ENCODE measurements around the gene SLC35E3. TPM values are rescaled to one million over a fixed set of nuclear protein-coding genes. Genes with fewer than 3 reads are reported as not detected.

The SLC35E3 gene
- total RNA-seq: 6.2 TPM
- long read RNA-seq, full-length matches to known transcripts: 19 of 22 reads
- long read RNA-seq, partial matches to known transcripts: 1 of 22 reads
- long read RNA-seq, other reads (novel, unspliced or antisense): 2 of 22 reads

DNA sequence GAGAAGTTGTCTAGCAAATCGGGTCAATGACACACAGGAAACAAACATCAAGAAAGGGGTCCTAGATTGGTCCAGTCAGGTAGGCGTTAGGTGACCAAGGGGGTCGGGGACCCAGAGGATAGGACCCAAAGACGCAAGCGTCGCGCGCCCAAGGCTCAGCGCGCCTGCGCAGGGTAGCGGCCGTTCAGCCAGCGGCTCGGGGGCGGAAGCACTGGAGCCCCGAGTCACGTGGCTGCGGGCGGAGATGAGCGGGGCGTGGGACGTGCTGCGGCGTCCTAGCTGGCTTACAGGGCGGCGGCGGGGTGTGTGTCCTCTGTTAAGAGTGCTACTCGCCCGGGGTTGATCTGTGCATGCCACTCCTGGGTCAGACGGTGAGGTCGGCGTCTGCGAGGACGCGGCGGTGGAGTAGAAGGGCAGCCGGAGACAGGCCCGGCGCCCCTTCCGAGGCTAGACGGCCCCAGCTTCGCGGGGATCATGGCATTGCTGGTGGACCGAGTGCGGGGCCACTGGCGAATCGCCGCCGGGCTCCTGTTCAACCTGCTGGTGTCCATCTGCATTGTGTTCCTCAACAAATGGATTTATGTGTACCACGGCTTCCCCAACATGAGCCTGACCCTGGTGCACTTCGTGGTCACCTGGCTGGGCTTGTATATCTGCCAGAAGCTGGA is at the start of gene SLC35E3:
Gene SLC35E3, plus strand, starts transcription at position 273 of the 668 bp plus-strand sequence. Its CDS starts 202 bp downstream, at position 475.
- intact Hi-C loops (cut with DNase I): loop anchor here (2.0 kb wide), 1 partner anchor 63 kb away; the partner anchor contains the start of gene MDM2
- DNase-seq (ENCODE audit: low spot score): peak; percentile 98

DNA sequence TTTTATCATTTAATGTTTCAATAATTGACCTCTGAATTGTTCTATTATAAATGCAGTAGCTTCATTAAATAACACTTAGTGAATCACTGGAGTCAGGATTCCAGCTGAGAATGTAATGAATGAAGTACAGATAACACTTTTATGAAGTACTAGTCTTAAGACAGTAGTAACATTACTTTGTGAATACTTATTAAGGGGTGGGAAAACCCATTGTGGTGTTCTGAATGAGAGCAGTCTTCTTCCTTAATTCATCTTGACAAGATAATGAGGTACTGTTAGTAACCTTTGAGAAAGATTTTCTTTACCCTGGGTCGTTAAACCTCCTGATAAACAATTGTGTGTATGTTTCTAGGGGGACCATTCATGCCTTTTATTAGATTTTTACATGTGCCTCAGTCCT is 46.5 kb upstream of the SLC35E3 start:
- intact Hi-C loops (cut with DNase I): no loop called here
- DNase-seq (ENCODE audit: low spot score): no peak

DNA sequence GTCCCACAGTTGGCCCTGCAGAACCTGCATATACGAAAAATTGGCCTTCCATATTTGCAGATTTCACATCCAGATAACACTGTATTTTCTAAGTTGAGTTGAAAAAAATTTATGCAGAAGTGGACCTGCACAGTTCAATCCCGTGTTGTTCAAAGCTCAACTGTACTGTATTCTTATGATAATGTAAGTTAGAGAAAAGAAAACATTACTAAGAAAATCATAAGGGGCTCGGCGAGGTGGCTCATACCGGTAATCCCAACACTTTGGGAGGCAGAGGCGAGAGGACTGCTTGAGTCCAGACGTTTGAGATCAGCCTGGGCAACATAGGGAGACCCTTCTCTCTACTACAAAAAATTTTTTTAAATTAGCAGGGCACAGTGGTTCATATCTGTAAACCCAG is 18.2 kb upstream of the SLC35E3 start:
- DNase-seq (ENCODE audit: low spot score): no peak
- intact Hi-C loops (cut with DNase I): no loop called here

DNA sequence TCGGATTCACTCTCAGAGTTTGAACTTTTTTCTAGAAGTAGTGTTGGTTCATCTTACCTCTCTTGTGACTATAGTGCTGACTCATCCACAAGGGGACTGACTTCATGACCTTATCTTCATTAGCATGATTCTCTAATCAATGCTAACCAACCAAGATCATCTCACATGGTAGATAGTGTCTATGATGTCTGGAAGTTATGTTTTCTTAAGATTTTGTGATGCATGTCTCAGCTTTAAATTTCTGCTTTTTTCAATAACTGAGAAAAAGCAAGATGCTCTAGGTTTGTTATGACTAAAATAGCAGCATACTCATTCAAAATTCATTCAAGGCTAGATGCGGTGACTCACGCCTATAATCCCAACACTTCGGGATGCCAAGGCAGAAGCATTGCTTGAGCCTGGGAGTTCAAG is 12.3 kb upstream of the SLC35E3 start:
- intact Hi-C loops (cut with DNase I): no loop called here

DNA sequence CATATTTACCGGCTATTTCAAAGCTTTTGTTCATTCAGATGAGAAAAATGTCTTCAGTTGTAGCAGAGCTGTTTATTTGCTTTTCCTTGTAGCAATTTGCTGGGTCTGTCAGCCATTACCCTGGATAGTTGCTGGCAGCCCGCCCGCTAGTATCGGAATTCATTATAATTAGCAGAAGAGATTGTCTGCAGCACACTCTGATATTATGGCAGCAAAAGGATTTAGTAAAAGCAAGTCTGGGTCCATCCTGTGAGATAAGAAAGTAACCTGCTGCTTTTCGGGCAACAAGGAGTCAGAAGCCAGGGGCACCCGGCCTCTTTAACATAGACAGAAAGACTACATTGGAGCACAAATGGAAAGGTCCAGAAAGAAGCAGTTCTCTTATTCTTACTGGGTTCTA is 6.1 kb upstream of the SLC35E3 start:
- intact Hi-C loops (cut with DNase I): no loop called here
- DNase-seq (ENCODE audit: low spot score): no peak

More for the DNA sequence above, 12.3 kb upstream of the SLC35E3 start:
- no peak for DNase-seq (ENCODE audit: low spot score)

DNA sequence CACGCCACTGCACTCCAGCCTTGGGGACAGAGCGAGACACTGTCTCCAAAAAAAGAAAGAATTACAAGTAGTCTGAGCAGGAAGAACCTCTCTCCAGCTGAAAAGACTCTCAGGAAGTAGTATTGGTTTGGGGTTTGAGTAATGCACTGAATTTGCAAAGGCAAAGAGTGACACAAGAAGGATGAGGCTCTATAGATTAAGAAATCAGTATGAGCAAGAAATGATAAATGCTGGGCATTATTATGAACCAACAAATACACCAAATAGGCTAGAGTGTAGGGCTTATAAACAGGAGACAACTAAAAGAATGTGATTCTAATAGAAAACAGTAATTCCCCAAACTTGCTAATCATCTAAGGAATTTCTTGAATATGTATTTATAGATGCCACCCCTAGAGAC is 2.6 kb upstream of the SLC35E3 start:
- intact Hi-C loops (cut with DNase I): no loop called here
- no peak for DNase-seq (ENCODE audit: low spot score)

DNA sequence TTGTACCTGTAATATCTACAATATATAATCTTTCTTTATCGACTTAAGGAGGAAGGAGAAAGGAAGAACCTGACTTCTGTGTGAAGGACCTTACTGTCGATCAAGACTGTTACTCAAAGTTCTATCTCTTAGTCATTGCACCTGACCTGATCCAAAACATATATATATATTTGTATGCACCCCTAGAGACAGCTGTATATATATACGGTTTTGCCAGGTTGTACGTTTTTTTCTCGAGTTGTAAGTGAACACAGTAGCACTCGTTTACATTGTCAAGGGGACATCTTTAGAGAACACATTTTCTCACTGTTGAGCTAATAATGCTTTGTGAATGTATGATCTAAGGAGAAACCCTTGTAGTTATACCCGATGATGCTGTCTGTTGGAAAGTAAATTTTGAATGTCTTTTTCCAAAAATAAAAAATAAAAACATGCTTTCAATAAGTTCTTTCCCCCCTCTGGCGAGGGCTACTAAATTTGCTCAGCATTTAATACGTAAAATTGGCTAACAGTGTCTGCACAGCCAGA is 536 bp upstream of the SLC35E3 start:
- intact Hi-C loops (cut with DNase I): no loop called here
- no peak for DNase-seq (ENCODE audit: low spot score)

DNA sequence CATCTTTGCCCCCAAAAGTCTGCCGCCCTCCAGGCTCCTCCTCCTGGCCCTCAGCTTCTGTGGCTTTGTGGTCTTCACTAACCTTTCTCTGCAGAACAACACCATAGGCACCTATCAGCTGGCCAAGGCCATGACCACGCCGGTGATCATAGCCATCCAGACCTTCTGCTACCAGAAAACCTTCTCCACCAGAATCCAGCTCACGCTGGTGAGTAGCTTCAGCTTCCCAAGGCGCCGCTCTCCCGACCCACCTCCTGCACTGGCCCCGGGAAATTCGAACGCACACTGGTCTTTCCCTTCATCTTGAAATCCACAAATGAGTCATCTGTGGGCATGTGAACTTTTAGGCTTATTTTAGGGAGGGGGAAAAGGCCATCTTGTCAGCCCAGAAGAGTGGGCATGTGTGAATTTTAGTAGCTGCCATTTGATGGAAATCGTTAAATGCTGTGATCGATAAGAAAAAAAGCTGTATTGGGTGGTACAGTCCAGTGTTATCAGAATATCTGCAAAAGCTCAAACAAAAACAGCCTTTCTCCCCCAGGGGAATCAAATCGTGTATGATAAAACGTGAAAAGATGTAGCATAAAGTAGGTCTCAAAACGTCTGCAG is 700 bp downstream of the SLC35E3 start:
- peak; percentile 80 for DNase-seq (ENCODE audit: low spot score)
- intact Hi-C loops (cut with DNase I): loop anchor here (2.0 kb wide), 1 partner anchor 62 kb away; the partner anchor contains the start of gene MDM2

DNA sequence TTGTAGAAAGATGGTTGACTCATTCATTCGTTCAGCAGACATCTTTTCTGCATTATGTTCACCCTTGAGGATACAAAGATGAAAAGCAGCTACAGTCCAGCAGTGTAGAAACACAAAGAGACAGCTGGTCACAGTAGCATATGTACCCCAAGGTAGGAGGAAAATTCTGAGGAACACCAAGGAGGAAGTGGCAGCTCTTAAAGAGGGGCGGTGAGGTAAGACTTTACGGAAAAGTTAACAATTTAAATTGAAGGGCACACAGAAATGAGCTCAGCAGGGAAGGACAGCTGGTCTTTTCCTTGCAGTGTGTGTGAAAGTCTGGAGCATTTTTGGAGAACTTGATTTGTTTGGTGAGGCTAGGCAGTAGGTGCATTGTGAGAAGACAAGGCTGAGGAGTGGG is 3.5 kb downstream of the SLC35E3 start:
- intact Hi-C loops (cut with DNase I): no loop called here
- no peak for DNase-seq (ENCODE audit: low spot score)

DNA sequence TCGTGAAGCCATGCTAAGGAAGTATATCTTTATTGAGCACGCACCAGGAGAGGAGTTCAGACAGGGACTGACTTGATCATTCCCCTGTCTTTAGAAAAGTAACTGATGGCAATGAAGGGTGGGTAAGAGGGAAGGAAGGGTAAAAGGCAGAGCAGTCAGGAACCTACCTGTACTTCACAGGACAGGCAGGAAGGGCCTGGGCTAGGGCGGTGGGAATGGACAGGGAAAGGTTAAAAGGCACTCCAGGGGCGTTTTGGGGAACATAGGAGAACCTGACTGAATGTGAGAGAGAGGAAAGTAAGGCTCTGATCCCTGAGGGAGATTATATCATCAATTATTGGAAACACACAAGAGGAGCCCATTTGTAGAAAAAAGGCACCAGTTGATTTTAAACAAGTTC is 3.9 kb downstream of the SLC35E3 start:
- DNase-seq (ENCODE audit: low spot score): no peak
- intact Hi-C loops (cut with DNase I): no loop called here

DNA sequence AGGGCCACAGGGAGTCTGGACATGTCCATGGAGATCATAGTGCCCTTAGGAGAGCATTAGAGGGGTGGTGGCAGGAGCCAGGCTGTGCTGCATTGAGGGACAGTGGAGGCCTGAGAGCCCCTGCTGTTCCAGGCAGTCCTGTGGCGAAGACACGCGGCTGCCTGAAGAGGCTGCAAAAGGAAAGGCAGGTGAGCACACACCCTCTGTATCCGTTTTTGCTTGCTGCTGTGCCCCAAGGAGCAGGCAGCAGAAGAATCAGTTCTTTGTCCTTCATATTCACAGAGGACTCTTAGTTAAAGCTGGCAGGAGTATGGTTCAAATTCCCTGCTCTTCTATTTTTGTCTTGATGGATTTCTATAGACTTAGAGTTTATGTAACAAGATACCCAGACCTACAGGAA is 4.5 kb downstream of the SLC35E3 start:
- no peak for DNase-seq (ENCODE audit: low spot score)
- intact Hi-C loops (cut with DNase I): no loop called here

DNA sequence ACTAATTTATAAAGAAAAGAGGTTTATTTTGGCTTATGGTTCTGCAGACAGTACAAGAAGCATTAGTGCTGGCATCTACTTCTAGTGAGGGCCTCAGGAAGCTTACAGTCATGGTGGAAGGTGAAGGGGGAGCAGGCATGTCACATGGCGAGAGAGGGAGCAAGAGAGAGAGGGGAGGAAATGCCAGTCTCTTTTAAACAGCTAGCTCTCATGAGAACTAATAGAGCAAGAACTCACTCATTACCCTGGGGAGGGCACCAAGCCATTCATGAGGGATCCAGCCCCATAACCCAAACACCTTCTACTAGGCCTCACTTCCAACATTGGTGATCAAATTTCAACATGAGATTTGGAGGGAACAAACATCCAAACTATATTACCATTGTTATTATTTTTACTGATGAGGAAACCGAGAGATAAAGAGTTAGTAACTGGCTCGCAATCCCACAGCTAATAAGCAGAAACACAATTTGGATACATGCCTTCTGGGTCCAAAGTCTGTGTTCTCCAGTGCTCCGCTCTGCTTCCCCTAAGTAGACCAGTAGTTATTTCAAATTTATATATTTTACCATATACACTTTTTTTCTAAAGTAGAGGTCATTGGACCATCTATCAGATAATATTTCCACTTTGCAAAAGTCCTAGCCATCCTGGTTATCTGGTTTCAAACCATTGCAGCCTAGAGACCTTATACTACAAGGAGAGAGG is 9.7 kb downstream of the SLC35E3 start:
- no peak for DNase-seq (ENCODE audit: low spot score)
- intact Hi-C loops (cut with DNase I): no loop called here

DNA sequence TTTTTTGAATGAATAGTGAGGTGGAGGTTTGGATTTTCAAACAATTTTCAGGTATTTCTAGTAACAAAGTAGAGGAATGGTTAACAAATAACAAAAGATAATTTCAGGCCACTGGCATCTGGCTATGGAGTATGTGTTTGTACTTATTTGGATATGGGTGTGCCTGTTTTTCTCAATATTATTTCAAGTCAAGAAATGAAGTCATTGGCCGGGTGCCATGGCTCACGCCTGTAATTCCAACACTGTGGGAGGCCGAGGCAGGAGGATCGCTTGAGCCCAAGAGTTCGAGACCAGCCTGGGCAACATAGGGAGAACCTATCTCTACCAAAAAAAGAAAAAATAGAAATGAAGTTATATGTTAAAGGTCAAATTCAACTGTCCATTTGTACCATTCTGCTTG is 13.9 kb downstream of the SLC35E3 start:
- DNase-seq (ENCODE audit: low spot score): no peak
- intact Hi-C loops (cut with DNase I): no loop called here

DNA sequence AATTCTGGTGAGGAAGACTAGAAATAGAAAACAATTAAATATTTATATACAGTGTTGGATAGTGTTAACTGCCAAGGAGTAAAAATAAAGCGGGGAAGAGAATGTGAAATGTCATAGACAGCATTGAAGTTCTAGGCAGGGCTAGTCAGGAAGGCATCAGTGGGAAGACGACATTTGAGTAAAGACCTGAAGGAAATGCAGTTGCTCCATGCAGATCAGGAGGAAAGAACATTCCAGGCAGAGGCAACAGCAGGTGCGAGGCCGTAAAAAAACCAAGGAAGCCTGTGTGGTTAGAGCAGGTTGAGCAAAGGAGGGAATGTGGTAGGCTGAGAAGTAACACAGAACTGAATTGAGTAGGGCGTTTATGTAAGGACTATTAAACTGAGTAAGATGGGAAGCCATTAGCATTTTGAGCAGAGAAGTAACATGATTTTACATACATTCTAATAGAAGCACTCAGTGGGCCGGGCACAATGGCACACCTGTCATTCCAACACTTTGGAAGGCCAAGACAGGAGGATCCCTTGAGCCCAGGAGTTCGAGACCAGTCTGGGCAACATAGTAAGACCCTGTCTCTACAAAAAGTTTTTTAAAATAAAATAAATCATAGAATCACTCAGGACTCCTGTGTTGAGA is 14.9 kb downstream of the SLC35E3 start:
- no peak for DNase-seq (ENCODE audit: low spot score)
- intact Hi-C loops (cut with DNase I): no loop called here

DNA sequence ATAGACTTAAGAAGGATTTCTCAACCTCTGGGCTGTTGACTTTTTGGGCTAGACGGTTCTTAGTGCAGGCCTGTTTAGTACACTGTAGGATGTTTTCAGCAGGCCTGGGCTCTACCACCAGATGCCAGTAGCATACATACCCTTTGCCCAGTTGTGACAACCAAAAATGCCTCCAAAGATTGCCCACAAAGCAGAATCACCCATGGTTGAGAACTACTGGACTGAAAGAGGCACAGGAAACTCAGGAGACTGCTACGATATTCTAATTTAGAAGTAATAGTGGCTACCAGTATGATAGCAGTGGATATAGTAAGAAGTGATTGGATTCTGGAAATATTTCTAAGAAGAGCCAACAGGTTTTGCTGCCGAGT is 15.5 kb downstream of the SLC35E3 start:
- intact Hi-C loops (cut with DNase I): no loop called here

DNA sequence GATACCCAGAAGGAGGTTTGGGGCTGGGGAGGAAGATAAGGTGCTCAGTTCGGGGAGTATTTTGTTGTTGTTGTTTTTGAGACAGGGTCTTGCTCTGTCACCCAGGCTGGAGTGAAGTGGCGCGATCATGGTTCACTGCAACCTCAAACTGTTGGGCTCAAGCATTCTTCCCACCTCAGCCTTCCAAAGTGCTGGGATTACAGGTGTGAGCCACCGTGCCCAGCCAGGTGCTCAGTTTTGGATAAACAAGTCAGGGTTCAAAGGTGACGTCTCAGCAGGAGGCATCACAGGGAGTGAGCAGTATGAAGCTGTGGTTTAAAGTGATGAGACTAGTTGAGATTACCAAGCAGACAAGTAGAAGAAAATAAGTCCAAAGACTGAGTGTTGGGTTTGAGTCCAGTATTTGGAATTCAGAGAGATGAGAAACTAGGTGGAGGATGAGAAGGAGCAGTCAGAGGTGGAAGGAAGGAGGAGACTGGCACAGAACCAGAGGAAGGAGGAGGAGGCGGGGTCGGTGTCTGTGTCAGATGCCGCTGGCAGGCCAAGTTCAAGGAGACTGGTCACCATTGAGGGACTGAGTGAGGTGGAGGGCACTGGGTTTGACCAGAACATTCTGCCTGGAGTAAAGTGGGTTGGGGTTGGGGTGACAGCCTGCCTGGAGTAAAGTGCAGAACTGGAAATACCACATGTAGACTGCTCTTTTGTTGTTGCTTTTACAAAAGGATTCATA is 16.1 kb downstream of the SLC35E3 start:
- no peak for DNase-seq (ENCODE audit: low spot score)
- intact Hi-C loops (cut with DNase I): no loop called here

More for the DNA sequence above, 15.5 kb downstream of the SLC35E3 start:
- DNase-seq (ENCODE audit: low spot score): no peak

DNA sequence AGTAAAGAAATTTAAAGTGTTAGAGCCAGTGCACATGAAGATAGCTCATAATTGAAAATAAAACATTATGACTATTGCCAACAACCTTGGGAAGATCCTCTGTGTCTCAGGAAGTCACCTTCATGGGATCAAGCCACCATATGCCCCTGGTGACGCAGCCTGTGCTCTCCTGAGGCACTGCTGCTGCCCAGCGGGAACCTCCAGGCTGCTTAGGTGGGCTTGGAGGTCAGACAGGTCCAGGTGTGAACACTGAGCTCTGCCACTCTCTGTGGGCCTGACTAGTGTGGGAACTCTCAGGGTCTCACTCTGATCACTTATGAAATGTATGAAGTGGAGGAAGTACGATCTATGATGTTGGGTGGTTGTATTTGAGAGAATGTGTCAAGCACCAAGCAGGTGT is 16.7 kb downstream of the SLC35E3 start:
- intact Hi-C loops (cut with DNase I): no loop called here
- no peak for DNase-seq (ENCODE audit: low spot score)

DNA sequence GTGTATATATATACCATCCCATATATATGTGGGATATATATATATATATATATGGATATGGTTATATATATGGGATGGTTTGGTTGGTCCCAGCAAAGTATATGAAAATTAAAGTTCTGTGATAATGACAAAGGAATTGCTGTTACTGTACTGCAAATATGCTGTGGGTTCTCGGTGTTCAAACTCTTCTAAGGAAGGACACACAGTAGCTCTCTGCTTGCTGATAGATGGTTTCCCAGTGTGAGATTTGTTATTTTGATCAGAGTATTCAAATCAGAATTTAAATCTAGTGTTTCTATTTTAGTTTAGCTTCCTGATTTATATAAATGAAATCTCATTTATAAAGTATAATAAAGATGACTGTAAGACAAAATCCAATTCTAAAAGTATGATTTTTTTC is 19.7 kb downstream of the SLC35E3 start:
- intact Hi-C loops (cut with DNase I): no loop called here
- no peak for DNase-seq (ENCODE audit: low spot score)

DNA sequence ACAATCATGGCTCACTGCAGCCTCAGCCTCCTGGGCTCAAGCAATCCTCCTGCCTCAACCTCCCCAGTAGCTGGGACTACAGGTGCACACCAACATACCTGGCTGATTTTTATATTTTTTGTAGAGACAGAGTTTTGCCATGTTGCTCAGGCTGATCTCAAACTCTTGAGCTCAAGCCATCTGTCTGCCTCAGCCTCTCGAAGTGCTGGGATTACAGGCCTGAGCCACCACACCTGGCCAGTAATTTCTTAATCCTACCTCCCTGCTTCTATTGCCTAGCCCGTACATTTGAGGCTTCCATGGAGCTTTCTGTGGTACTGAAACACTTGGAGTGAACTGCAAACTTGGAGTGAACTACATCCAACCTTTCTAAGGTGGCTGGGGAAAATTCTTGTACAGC is 20.7 kb downstream of the SLC35E3 start:
- intact Hi-C loops (cut with DNase I): no loop called here
- no peak for DNase-seq (ENCODE audit: low spot score)
